HG03469 (cell line): Measurements from ENCODE around the gene SOCS1.

Source experiments
- ATAC-seq: cut with Tn5 transposase; IDR thresholded peaks from one replicate; pipeline ENCODE4 v1.9.1; 2021; ENCODE audit warnings: mild to moderate bottlenecking, moderate library complexity, moderate number of reproducible peaks; ENCODE audit not compliant: unreplicated experiment

The SOCS1 gene

GRCh38 chr16:11208916-11209665 is 46.9 kb downstream of the SOCS1 start:
- ATAC-seq, result no peak

DNA sequence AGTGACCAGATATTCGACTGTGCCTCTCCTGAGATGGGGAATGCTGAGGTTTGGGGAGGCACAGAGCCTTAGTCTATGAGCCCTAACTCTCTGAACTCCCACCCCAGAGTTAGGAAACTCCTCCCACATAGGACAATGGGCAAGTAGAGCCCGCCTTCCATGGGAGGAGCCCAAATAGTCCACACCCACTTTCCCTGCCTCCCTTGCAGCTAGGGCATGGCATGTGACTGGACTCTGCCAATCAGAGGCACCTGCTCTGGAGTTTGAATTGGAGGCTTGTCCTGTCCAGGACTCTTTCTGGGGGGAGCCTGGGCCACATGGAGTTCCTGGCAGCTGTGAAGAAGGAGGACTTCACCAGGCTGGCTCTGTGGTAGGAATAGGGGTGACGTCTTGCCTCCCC is 48.4 kb downstream of the SOCS1 start:
- ATAC-seq, result no peak

DNA sequence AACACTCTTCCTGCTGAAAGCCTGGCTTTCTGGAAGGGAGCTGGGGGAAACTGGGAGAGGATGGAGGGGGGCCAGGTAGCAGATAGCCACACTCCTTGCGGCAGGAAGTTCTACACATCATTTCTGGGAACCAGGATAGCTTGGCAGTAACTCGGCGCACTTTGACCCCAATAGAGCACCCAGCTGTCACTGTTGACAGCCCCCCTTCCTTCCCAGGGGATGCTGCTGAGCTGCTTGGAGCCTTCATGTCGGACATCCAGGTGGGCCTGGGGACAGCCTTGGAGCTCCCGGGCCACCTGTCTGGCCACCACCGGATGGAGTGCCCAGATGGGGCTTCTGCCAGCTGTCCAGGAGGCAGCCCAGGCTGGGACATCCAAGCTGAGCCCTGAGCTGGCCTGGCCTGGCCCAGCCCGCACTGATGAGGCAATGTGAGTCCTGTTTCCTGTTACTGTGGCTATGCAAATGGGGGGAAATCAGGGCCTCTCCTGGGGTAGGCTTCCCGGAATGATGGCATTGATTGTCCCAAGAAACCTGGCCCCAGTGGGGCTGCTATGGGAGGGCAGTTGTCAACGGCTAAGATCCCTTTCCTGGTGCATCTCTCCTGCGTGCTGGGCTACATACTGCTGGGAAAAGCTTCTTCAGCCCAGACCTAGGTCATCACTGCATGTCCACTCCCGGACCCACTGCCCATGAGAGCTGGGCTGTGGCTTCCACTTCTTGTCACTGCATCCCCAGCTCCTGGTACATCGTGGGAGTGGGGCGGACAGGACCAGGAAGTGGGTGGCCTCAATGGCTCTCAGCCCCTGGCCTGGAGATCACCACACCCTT is 50.0 kb downstream of the SOCS1 start:
- no peak for ATAC-seq

- no peak for ATAC-seq
Measured at GRCh38 chr16:11205065-11205699, 50.8 kb downstream of the SOCS1 start.

GRCh38 chr16:11204513-11205047 is 51.4 kb downstream of the SOCS1 start:
- ATAC-seq, result no peak
